ENCODE results near the gene CYP20A1. TPM values are rescaled to one million over a fixed set of nuclear protein-coding genes. Genes with fewer than 3 reads are reported as not detected.

Gene CYP20A1
- total and polyA plus RNA-seq, 2 of the 8 experiments (the other 6 are each of a cell fraction or from before 2014, with no cell fraction given): 6.2 to 21.5 TPM

- Histone ChIP-seq H3K4me3 (ENCODE audit: extremely low read depth in 1 of 4, insufficient read depth in 2 of 4, low read depth in 3 of 4, low read length in 4 of 4) (no peak overlapping the region), H4K8ac (ENCODE audit: extremely low read depth, insufficient read depth, low read length) (no peak overlapping the region), H3K4me1 (replicated peaks in 1 of 4; ENCODE audit: control insufficient read depth in 3 of 4, insufficient read depth in 4 of 4, low read length in 3 of 4) (no peaks in the 10 kb centered on the region), H3K27ac (ENCODE audit: low read depth, low read length) (no peak overlapping the region), H2BK12ac (ENCODE audit: low read depth, low read length) (no peak overlapping the region), H3K23ac (ENCODE audit: insufficient read length) (no peak overlapping the region), H3K56ac (replicated peaks; ENCODE audit: insufficient read length, low read depth, low read length) (no peak overlapping the region), H2BK5ac (ENCODE audit: low read depth, low read length) (no peak overlapping the region), H2BK120ac (replicated peaks; ENCODE audit: low read depth, low read length) (no peak overlapping the region), H3K23me2 (ENCODE audit: low read depth, low read length) (no peaks in the 10 kb centered on the region), H2BK15ac (ENCODE audit: low read length) (no peak overlapping the region), H3K14ac (ENCODE audit: insufficient read length) (no peak overlapping the region), H3K27me3 (replicated peaks in 1 of 4; ENCODE audit: control insufficient read depth in 3 of 4, extremely low read depth in 1 of 4, insufficient read depth in 3 of 4, low read length in 3 of 4) (no peaks in the 10 kb centered on the region), H2BK20ac (ENCODE audit: low read length) (no peak overlapping the region), H3K4ac (replicated peaks; ENCODE audit: insufficient read length, low read depth, low read length) (no peak overlapping the region), H4K5ac (ENCODE audit: insufficient read length, low read depth, low read length) (no peak overlapping the region), H3K79me2 (ENCODE audit: control insufficient read depth in 1 of 2, insufficient read depth in 2 of 2, low read length in 2 of 2) (no peaks in the 10 kb centered on the region; a peak in 1 of 4 replicates), H3K4me2 (ENCODE audit: insufficient read depth in 1 of 2, low read depth in 2 of 2, low read length in 2 of 2) (no peak overlapping the region), H3K9ac (replicated peaks in 1 of 4; ENCODE audit: extremely low read depth in 1 of 4, low read depth in 3 of 4, low read length in 3 of 4) (no peak overlapping the region), H4K91ac (replicated peaks; ENCODE audit: insufficient read length, low read length) (no peak overlapping the region), H3K79me1 (ENCODE audit: low read depth, low read length) (no peaks in the 10 kb centered on the region), H2AK5ac (ENCODE audit: low read depth, low read length) (no peak overlapping the region), H4K20me1 (replicated peaks in 1 of 2; ENCODE audit: control insufficient read depth in 1 of 2, insufficient read depth in 2 of 2, low read length in 2 of 2) (no peaks in the 10 kb centered on the region), H3K18ac (ENCODE audit: extremely low read depth, low read length) (no peak overlapping the region), H2AFZ (ENCODE audit: low read length) (no peak overlapping the region), H3K9me3 (ENCODE audit: insufficient read depth in 2 of 2, low read depth in 1 of 2, low read length in 1 of 2) (no peaks in the 10 kb centered on the region), H3K36me3 (ENCODE audit: control insufficient read depth in 2 of 4, insufficient read depth in 4 of 4, low read length in 3 of 4) (peaks cover 0 to 31% (median 13%) of the 10 kb centered on the region in 4 experiments; a peak in 7 of 8 replicates)
- DNase-seq (ENCODE audit: low read depth in 1 of 2, low spot score in 2 of 2) (no peak), FAIRE-seq (no peak)
- TF ChIP-seq SIRT6 (IDR thresholded peaks at IDR 0.05; ENCODE audit: low read length) (no peak), POLR2AphosphoS5 (IDR thresholded peaks at IDR 0.05; ENCODE audit: low read depth, low read length) (no peak), POU5F1 (IDR thresholded peaks at IDR 0.05; ENCODE audit: low read depth, low read length) (no peak), EZH2 (IDR thresholded peaks at IDR 0.05; ENCODE audit: low read depth, low read length, severe bottlenecking) (no peak), SUZ12 (IDR thresholded peaks at IDR 0.05; ENCODE audit: low read length) (no peak)
- POLR2A ChIA-PET (ENCODE audit: partially characterized antibody): interaction anchor here (0.6 kb wide), 1 partner anchor 13 kb away, joined by 3 read pairs; no protein-coding TSS in a partner anchor
- WGBS, 2 experiments (ENCODE audit: extremely low coverage in 1 of 2, insufficient coverage in 1 of 2, insufficient read length in 1 of 2, insufficient replicate concordance in 2 of 2, low coverage in 1 of 2, low lambda C conversion rate in 2 of 2, missing lambda C conversion rate in 1 of 2): 92% methylated on average over 13 of the region's 13 CpGs; no CpG with 5 or more reads in 1 of the 2 experiments
- CTCF ChIA-PET (ENCODE audit: partially characterized antibody): interaction anchor here (0.6 kb wide), 1 partner anchor 144 kb away, joined by 3 read pairs; no protein-coding TSS in a partner anchor
Measured at GRCh38 chr2:203252818-203253217, 14.0 kb downstream of the CYP20A1 start.
